NCI-H748 treated with DMSO at 0.1 percent for 48 hours (cell line): ENCODE data around the gene NLRP6.
"Not testable (repeated sequence)": the region's sequence is repeated elsewhere in the genome, so short reads cannot be mapped to it uniquely, and the experiment has no call there.

Experiments
- DNase-seq: peaks from one replicate; lab custom pipeline; 2025; lab: John Stamatoyannopoulos, UW

NLRP6 gene

GRCh38 chr11:308740-309665 is 30.8 kb downstream of the NLRP6 start:
- not testable (repeated sequence) for DNase-seq

GRCh38 chr11:309979-310572 is 31.9 kb downstream of the NLRP6 start:
- DNase-seq = not testable (repeated sequence)

GRCh38 chr11:311013-311748 is 33.0 kb downstream of the NLRP6 start:
- DNase-seq = not testable (repeated sequence)

- no peak for DNase-seq
These were observed 34.0 kb downstream of the NLRP6 start for GRCh38 chr11:312092-312816.

- DNase-seq = no peak
These were observed 35.1 kb downstream of the NLRP6 start for GRCh38 chr11:313304-313786.

- no peak for DNase-seq
These were observed 35.8 kb downstream of the NLRP6 start, which contains the start of gene IFITM1 for GRCh38 chr11:313787-314553. IFITM1 (plus strand) TSS chr11:314040; CDS start chr11:314171, 131 bp downstream.

- not testable (repeated sequence) for DNase-seq
These were observed 36.3 kb downstream of the NLRP6 start for GRCh38 chr11:314554-314875.

- no peak for DNase-seq
These were observed 36.9 kb downstream of the NLRP6 start for GRCh38 chr11:315051-315481.

- no peak for DNase-seq
These were observed 37.3 kb downstream of the NLRP6 start for GRCh38 chr11:315516-315994.

- DNase-seq = no peak
These were observed 38.0 kb downstream of the NLRP6 start for GRCh38 chr11:316031-316701.

- DNase-seq = no peak
These were observed 38.7 kb downstream of the NLRP6 start for GRCh38 chr11:316891-317301.

- DNase-seq = not testable (repeated sequence)
These were observed 39.6 kb downstream of the NLRP6 start for GRCh38 chr11:317668-318404.

- DNase-seq = not testable (repeated sequence)
These were observed 40.4 kb downstream of the NLRP6 start for GRCh38 chr11:318405-319120.

GRCh38 chr11:319121-319887 is 41.1 kb downstream of the NLRP6 start:
- DNase-seq = not testable (repeated sequence)

- DNase-seq = not testable (repeated sequence)
These were observed 41.7 kb downstream of the NLRP6 start for GRCh38 chr11:319888-320273.

GRCh38 chr11:324156-324555 is 45.9 kb downstream of the NLRP6 start:
- DNase-seq = no peak

GRCh38 chr11:324593-325517 is 46.6 kb downstream of the NLRP6 start:
- DNase-seq = not testable (repeated sequence)
